ENCODE measurements around the gene TECRL.

The TECRL gene

DNA sequence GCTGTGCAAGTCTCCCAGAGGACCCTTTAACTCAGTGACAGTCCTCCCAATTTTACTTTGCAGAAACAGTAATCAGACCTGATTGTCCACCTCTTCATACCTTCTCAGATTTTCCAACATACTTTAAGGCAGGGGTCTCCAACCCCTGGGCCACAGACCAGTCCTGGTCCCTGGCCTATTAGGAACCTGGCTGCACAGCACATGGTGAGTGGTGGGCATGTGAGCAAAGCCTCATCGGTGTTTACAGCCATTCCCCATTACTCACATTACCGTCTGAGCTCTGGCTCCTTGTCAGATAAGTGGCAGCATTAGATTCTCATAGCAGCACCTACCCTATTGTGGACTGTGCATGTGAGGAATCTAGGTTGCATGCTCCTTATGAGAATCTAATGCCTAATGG is 74.3 kb downstream of the TECRL start:
- TF ChIP-seq, protein P1, sequence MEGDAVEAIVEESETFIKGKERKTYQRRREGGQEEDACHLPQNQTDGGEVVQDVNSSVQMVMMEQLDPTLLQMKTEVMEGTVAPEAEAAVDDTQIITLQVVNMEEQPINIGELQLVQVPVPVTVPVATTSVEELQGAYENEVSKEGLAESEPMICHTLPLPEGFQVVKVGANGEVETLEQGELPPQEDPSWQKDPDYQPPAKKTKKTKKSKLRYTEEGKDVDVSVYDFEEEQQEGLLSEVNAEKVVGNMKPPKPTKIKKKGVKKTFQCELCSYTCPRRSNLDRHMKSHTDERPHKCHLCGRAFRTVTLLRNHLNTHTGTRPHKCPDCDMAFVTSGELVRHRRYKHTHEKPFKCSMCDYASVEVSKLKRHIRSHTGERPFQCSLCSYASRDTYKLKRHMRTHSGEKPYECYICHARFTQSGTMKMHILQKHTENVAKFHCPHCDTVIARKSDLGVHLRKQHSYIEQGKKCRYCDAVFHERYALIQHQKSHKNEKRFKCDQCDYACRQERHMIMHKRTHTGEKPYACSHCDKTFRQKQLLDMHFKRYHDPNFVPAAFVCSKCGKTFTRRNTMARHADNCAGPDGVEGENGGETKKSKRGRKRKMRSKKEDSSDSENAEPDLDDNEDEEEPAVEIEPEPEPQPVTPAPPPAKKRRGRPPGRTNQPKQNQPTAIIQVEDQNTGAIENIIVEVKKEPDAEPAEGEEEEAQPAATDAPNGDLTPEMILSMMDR (IDR thresholded peaks at IDR 0.05; ENCODE audit: control extremely low read depth, extremely low read depth, low read depth, missing control alignments), result no peak
- DNase-seq (ENCODE audit: extremely low spot score), result no peak
- POLR2A ChIA-PET, result no interaction called here
- CTCF ChIA-PET, result no interaction called here

DNA sequence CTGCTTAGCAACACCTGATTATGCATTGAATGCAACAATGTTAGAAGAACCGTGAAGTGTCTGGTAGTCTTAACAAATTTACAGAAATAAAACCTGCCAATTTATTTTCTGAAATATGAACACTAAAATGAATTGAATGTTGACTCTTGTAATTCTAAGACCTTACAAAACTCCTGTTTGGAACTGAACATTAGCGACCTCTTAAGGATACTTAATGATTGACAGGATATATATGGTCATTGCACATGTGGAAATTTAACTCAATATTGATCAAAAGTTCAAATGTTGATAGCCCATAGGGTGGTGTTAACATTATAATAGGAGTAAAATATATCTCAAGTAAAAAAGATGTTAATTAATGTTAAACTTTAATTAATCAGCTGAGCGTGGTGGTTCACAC is 79.1 kb downstream of the TECRL start:
- ChIA-PET POLR2A (no interaction called here), CTCF (interaction anchor here (1.0 to 1.7 kb wide), 2 partner anchors 8 to 11 kb away, joined by 3 to 6 read pairs; no protein-coding TSS in a partner anchor)
- DNase-seq (ENCODE audit: extremely low spot score), result no peak
- TF ChIP-seq, protein P1 (IDR thresholded peaks at IDR 0.05; ENCODE audit: control extremely low read depth, extremely low read depth, low read depth, missing control alignments), result no peak

DNA sequence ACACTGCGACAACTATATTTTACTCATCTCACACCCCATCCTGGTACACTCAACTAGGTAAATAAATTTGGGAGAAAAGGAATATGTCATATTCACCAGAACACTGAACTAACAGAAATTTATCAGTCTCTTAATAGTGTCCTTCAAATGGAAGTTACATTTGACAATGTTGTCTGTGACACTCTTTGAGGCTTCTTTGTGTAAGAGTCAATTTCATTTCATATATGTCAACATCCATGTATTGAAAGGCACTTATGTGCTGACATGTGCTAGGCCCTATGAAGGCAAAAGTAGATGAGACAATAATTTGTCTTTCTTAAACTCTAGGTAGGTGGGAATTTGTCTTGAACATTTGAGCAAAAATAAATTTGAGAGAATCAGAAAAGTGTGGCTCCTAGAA is 82.0 kb downstream of the TECRL start:
- ChIA-PET POLR2A (no interaction called here), CTCF (no interaction called here)
- TF ChIP-seq, protein P1 (IDR thresholded peaks at IDR 0.05; ENCODE audit: control extremely low read depth, extremely low read depth, low read depth, missing control alignments), result no peak
- no peak for DNase-seq (ENCODE audit: extremely low spot score)

DNA sequence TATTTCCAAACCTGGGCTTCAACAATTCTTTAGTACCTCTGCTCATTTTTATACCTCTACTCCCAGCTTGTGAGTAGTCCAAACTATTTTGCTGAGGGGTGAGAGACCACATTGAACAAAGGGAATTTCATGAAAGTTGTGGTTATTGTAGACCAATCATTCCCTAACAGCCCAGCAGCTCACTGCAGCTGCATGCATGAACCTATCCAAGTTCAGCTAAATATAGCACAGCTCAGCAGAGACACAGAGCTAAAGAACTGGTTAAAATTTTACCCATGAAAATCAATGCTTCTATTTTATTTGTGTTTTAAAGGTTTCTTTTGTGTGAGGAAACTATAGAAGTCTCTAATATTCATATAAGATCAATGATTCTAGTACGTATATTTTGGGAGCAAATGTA is 82.7 kb downstream of the TECRL start:
- ChIA-PET CTCF (no interaction called here), POLR2A (no interaction called here)
- TF ChIP-seq, protein P1 (IDR thresholded peaks at IDR 0.05; ENCODE audit: control extremely low read depth, extremely low read depth, low read depth, missing control alignments), result no peak
- DNase-seq (ENCODE audit: extremely low spot score), result no peak

DNA sequence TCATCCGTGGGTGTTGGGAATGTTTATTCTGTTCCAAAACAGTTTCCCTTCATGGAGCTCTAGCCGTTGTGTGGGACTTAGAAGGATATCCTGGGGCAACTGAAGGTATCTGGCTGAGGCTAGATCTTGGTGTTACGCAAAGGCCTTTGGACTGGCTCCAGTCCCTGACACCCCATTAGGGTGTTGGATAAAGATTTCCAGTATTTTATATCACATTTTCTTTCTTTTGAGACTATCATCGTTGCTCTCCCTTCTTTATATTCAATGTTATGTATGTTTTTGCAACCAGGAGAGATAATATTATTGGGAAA is 103.0 kb downstream of the TECRL start:
- TF ChIP-seq, protein P1 (IDR thresholded peaks at IDR 0.05; ENCODE audit: control extremely low read depth, extremely low read depth, low read depth, missing control alignments), result no peak
- ChIA-PET POLR2A (no interaction called here), CTCF (interaction anchor here (1.0 kb wide), 1 partner anchor 15 kb away, joined by 3 read pairs; no protein-coding TSS in a partner anchor)
- no peak for DNase-seq (ENCODE audit: extremely low spot score)

DNA sequence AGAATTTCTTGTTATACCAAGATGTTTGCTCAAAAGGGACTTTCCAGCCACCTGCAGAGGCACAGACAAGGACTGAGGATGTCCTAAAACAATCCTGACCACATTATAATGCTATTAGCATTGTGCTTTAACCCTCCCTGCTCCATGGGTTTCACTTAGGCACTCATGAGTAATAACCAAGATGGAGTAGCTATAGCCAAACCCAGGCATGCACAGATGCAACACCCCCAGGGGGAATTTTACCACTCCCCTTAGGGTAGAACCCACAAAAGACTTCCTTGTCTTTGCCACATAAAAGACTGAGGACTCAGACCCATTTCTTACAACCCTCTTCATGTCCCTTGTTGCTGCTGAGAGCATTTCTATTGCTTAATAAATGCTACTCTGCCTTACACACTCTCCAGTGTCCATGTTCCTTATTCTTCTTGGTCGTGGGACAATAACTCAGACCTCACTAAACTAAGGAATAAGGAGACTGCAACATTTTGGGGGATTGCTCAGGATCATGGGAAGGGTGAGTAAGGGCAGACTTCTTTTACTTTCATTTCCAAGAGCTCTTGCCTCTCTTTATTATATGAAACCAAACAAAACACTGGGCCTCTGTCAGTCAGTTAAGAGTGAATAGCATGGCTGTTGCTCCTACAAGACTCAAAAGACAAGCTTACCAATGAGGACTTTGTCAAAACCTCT is 103.5 kb downstream of the TECRL start:
- POLR2A ChIA-PET, result no interaction called here
- DNase-seq (ENCODE audit: extremely low spot score), result no peak
- CTCF ChIA-PET, result interaction anchor here (1.0 kb wide), 1 partner anchor 15 kb away, joined by 3 read pairs; no protein-coding TSS in a partner anchor
- TF ChIP-seq, protein P1 (IDR thresholded peaks at IDR 0.05; ENCODE audit: control extremely low read depth, extremely low read depth, low read depth, missing control alignments), result no peak
